IMR-90 (cell line): ENCODE data around the gene MEF2A. TPM values are rescaled to one million over a fixed set of nuclear protein-coding genes. Genes with fewer than 3 reads are reported as not detected.

ENCODE experiments used
- ATAC-seq: fragments of 200-7000 bp; cut with Tn5 transposase; 2 replicates; pipeline ENCODE4 v1.9.1; 2020; ENCODE audit warnings: low read depth, mild to moderate bottlenecking, moderate library complexity
- BruUV-seq: library from RNA; stranded (reverse); fragments of 400-500 nt; replicated peaks from 2 replicates; lab custom pipeline; 2021; lab: Mats Ljungman, UMichigan
- CTCF ChIA-PET: fragments of 300-600 bp; formaldehyde crosslinking; extraction: SDS; loops from one replicate; lab custom pipeline; 2021; ENCODE audit warnings: antibody characterized with exemption; lab: Yijun Ruan, JAX
- POLR2A ChIA-PET: fragments of 300-600 bp; sonication (Branson Sonifier 250); formaldehyde crosslinking; loops from one replicate; lab custom pipeline; 2022; ENCODE audit warnings: antibody characterized with exemption; ENCODE audit not compliant: unreplicated experiment; lab: Charles Lee
- DNase-seq: peaks from one replicate; pipeline ENCODE4 v3.0.0; 2013
- H2AFZ ChIP-seq: replicated peaks from 2 replicates; pipeline ENCODE3; 2013; ENCODE audit warnings: low read length, mild to moderate bottlenecking; ENCODE audit not compliant: poor library complexity
- H2AK5ac ChIP-seq: 2 replicates; pipeline ENCODE4 v1.6.1; 2013; ENCODE audit warnings: low read depth, low read length, inconsistent platforms
- H2AK9ac ChIP-seq: replicated peaks from 2 replicates; pipeline ENCODE3; 2013; ENCODE audit warnings: mild to moderate bottlenecking, low read depth, low read length, moderate library complexity; ENCODE audit not compliant: poor library complexity
- H2BK120ac ChIP-seq: 2 replicates; pipeline ENCODE4 v1.6.1; 2013; ENCODE audit warnings: low read depth, low read length, inconsistent platforms
- H2BK15ac ChIP-seq: 3 replicates; pipeline ENCODE4 v1.6.1; 2013; ENCODE audit warnings: low read depth, low read length, inconsistent platforms
- H2BK20ac ChIP-seq: 2 replicates; pipeline ENCODE4 v1.6.1; 2013; ENCODE audit warnings: low read depth, mild to moderate bottlenecking, inconsistent platforms, low read length, moderate library complexity
- H2BK5ac ChIP-seq: 2 replicates; pipeline ENCODE4 v1.6.1; 2013; ENCODE audit warnings: mild to moderate bottlenecking, low read depth, low read length, inconsistent platforms; ENCODE audit not compliant: poor library complexity, severe bottlenecking
- H3K14ac ChIP-seq: replicated peaks from 2 replicates; pipeline ENCODE4 v1.6.1; 2013; ENCODE audit warnings: low read depth, low read length, inconsistent platforms
- H3K18ac ChIP-seq: 2 replicates; pipeline ENCODE4 v1.6.1; 2013; ENCODE audit warnings: low read depth, low read length, control low read depth
- H3K23ac ChIP-seq: 2 replicates; pipeline ENCODE4 v1.6.1; 2013; ENCODE audit warnings: low read depth, low read length, inconsistent platforms
- H3K27ac ChIP-seq: 2 replicates; pipeline ENCODE4 v1.5.1; 2013; ENCODE audit warnings: mild to moderate bottlenecking, control low read depth, low read length; ENCODE audit not compliant: insufficient read depth
- H3K27me3 ChIP-seq: 2 replicates; pipeline ENCODE4 v1.6.1; 2013; ENCODE audit warnings: low read length; ENCODE audit not compliant: control insufficient read depth, insufficient read depth
- H3K36me3 ChIP-seq: 2 replicates; pipeline ENCODE4 v1.6.1; 2013; ENCODE audit warnings: low read length, mixed read lengths; ENCODE audit not compliant: control insufficient read depth, insufficient read depth
- H3K4ac ChIP-seq: 2 replicates; pipeline ENCODE4 v1.6.1; 2013; ENCODE audit warnings: low read depth, low read length, inconsistent platforms
- H3K4me1 ChIP-seq: 2 replicates; pipeline ENCODE4 v1.6.1; 2013; ENCODE audit warnings: low read length, mixed read lengths; ENCODE audit not compliant: control insufficient read depth, insufficient read depth
- H3K4me2 ChIP-seq: 2 replicates; pipeline ENCODE4 v1.6.1; 2013; ENCODE audit warnings: low read depth, mild to moderate bottlenecking, control low read depth, low read length, moderate library complexity
- H3K4me3 ChIP-seq: 2 replicates; pipeline ENCODE4 v1.5.1; 2013; ENCODE audit warnings: low read depth, mild to moderate bottlenecking, control low read depth, low read length, moderate library complexity; ENCODE audit not compliant: insufficient read depth
- H3K56ac ChIP-seq: 2 replicates; pipeline ENCODE4 v1.6.1; 2013; ENCODE audit warnings: low read length, inconsistent platforms; ENCODE audit not compliant: insufficient read depth; ENCODE audit errors: extremely low read depth
- H3K79me1 ChIP-seq, 2 experiments: 2 replicates each; pipeline ENCODE4 v1.6.1; 2013; ENCODE audit warnings: low read length in 2 of 2, inconsistent platforms in 1 of 2, low read depth in 1 of 2
- H3K9ac ChIP-seq: 2 replicates; pipeline ENCODE4 v1.6.1; 2013; ENCODE audit warnings: low read depth, low read length, control low read depth
- H3K9me1 ChIP-seq: 2 replicates; pipeline ENCODE4 v1.6.1; 2013; ENCODE audit warnings: low read length, inconsistent platforms; ENCODE audit not compliant: insufficient read depth
- H3K9me3 ChIP-seq: 2 replicates; pipeline ENCODE4 v1.6.1; 2013; ENCODE audit warnings: low read length; ENCODE audit not compliant: control insufficient read depth, insufficient read depth
- H4K20me1 ChIP-seq: 2 replicates; pipeline ENCODE4 v1.6.1; 2013; ENCODE audit warnings: low read length, inconsistent platforms; ENCODE audit not compliant: insufficient read depth
- H4K5ac ChIP-seq: 2 replicates; pipeline ENCODE4 v1.6.1; 2013; ENCODE audit warnings: mild to moderate bottlenecking, low read depth, low read length, control low read depth
- H4K8ac ChIP-seq, 2 experiments: 2 replicates each; pipeline ENCODE4 v1.6.1; 2013; ENCODE audit warnings: low read depth in 2 of 2, low read length in 2 of 2, control low read depth in 1 of 2, inconsistent platforms in 1 of 2
- H4K91ac ChIP-seq: 2 replicates; pipeline ENCODE4 v1.6.1; 2013; ENCODE audit warnings: low read depth, low read length, inconsistent platforms; ENCODE audit not compliant: insufficient read depth
- BHLHE40 ChIP-seq: fragments of 150-350 bp; IDR thresholded peaks from 2 replicates; pipeline ENCODE4 v1.6.1; 2016; ENCODE audit warnings: mild to moderate bottlenecking, low read depth, low read length
- CEBPB ChIP-seq: IDR thresholded peaks from 2 replicates; pipeline ENCODE4 v1.6.1; 2012; ENCODE audit warnings: low read depth, low read length, improper control_type of control experiment
- FOS ChIP-seq: fragments of 150-350 bp; IDR thresholded peaks from 2 replicates; pipeline ENCODE4 v1.6.1; 2016; ENCODE audit warnings: low read depth, low read length
- MAZ ChIP-seq: IDR thresholded peaks from 2 replicates; pipeline ENCODE4 v1.6.1; 2012; ENCODE audit warnings: low read depth, mild to moderate bottlenecking, low read length, improper control_type of control experiment, moderate library complexity, borderline replicate concordance
- MXI1 ChIP-seq: IDR thresholded peaks from 2 replicates; pipeline ENCODE4 v1.6.1; 2012; ENCODE audit warnings: low read depth, mild to moderate bottlenecking, low read length, moderate library complexity, borderline replicate concordance
- NFE2L2 ChIP-seq: fragments of 150-350 bp; IDR thresholded peaks from 2 replicates; pipeline ENCODE4 v1.6.1; 2016; ENCODE audit warnings: low read depth, mild to moderate bottlenecking, low read length
- POLR2A ChIP-seq: IDR thresholded peaks from 2 replicates; pipeline ENCODE4 v1.6.1; 2012; ENCODE audit warnings: mild to moderate bottlenecking, low read depth, low read length
- RAD21 ChIP-seq: IDR thresholded peaks from 2 replicates; pipeline ENCODE4 v1.6.1; 2012; ENCODE audit warnings: low read length, improper control_type of control experiment
- SMC3 ChIP-seq: fragments of 150-350 bp; IDR thresholded peaks from 2 replicates; pipeline ENCODE4 v1.6.1; 2016; ENCODE audit warnings: low read depth, mild to moderate bottlenecking, antibody characterized with exemption, low read length, moderate library complexity
- WGBS, 2 experiments: methylation state at CpG; one replicate each; pipeline versions ENCODE4 v1.1.5 to v1.1.7; 2013; ENCODE audit warnings: missing lambda C conversion rate in 2 of 2; ENCODE audit not compliant: insufficient read length in 1 of 2; ENCODE audit errors: extremely low coverage in 2 of 2; 5-methylcytosine and 5-hydroxymethylcytosine counted together
- dilution Hi-C: fragments of 300-500 bp; cut with HindIII; formaldehyde crosslinking; loops from one replicate; pipeline ENCODE4 v1.14.3; 2018; ENCODE audit warnings: low sequenced_read_pairs; ENCODE audit not compliant: unreplicated experiment
- in situ Hi-C: fragments of 300-500 bp; cut with MboI; formaldehyde crosslinking; loops from 3 replicates; pipeline ENCODE4 v1.14.3; 2019; ENCODE audit warnings: low sequenced_read_pairs, inconsistent platforms, mixed read lengths
- intact Hi-C: fragments of 100-400 bp; cut with micrococcal nuclease; formaldehyde crosslinking; loops from 2 replicates; pipeline ENCODE4 v1.10.0; 2022
- polyA plus RNA-seq, 3 experiments: library from polyadenylated mRNA; depleted of rRNA; stranded (reverse); fragments of >200 nt; gene quantifications; 2 replicates each; pipeline ENCODE4 v1.2.3, GENCODE V29; 2012; ENCODE audit warnings: low replicate concordance in 1 of 3
- total RNA-seq: library from RNA; depleted of rRNA; stranded (reverse); fragments of >200 nt; gene quantifications from 2 replicates; pipeline ENCODE4 v1.2.3, GENCODE V29; 2012
- TF ChIP-seq, protein P1 (sequence below): fragments of 150-350 bp; IDR thresholded peaks from 2 replicates; pipeline ENCODE4 v1.6.1; 2017; ENCODE audit warnings: mild to moderate bottlenecking, antibody characterized with exemption, low read length, low read depth
- TF ChIP-seq, protein P2 (sequence below): conservative IDR thresholded peaks from 2 replicates; pipeline ENCODE4 v1.5.1; 2012; ENCODE audit warnings: mild to moderate bottlenecking, low read depth, low read length, improper control_type of control experiment

The MEF2A gene
- total and polyA plus RNA-seq, 2 of the 4 experiments (the other 2 are of a cell fraction), result 16.1 to 16.7 TPM

DNA sequence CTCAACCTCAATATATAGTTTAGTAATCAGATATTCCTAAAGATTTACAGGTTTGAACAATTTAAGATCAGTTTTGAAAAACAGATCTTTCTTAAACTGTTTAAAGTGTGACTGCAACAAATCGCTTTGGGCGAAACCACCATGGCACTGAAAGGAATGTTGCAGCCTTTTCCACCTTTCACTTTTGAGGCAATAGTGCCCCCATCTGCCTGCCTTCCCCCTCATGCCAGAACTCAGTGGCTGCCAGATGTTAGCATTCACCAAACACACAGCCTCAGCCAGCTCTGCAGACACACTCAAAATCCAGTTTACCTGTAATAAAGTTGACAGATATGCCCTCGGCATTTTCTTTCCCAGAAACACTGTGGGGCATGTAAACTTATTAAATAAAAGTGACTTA, 164.1 kb downstream of the MEF2A start:
- no TSS peak for BruUV-seq
- ATAC-seq (0 out of 2 replicates have a peak, but pooled peaks have one; percentile 5), DNase-seq (peak; percentile 61)
- no peaks in the 10 kb centered on the region for H4K20me1 ChIP-seq
- dilution Hi-C loops, result no loop called here
- 48% methylated on average over 2 of the region's 3 CpGs; no CpG with 5 or more reads in 1 of the 2 experiments for WGBS, 2 experiments
- H3K4me1 ChIP-seq, result peaks cover 4% of the 10 kb centered on the region
- H2AFZ ChIP-seq, result no peak overlapping the region
- no peak overlapping the region for H3K56ac ChIP-seq
- H2BK5ac ChIP-seq, result no peak overlapping the region
- H2BK15ac ChIP-seq, result no peak overlapping the region
- H3K9me3 ChIP-seq, result no peaks in the 10 kb centered on the region; the same call in 1 of the 2 replicates
- H3K9me1 ChIP-seq, result no peaks in the 10 kb centered on the region
- no peak overlapping the region for H4K5ac ChIP-seq
- peaks cover 7% of the 10 kb centered on the region; the same call in 1 of the 2 replicates for H3K36me3 ChIP-seq
- H3K4me2 ChIP-seq, result no peak overlapping the region
- no peak overlapping the region for H3K4ac ChIP-seq
- no peak overlapping the region for H2BK120ac ChIP-seq
- no peak overlapping the region for H3K27ac ChIP-seq
- TF ChIP-seq SMC3, result peak; percentile 52
- TF ChIP-seq NFE2L2, result no peak
- no peak for TF ChIP-seq BHLHE40
- TF ChIP-seq FOS, result no peak
- TF ChIP-seq RAD21, result peak; percentile 85
- TF ChIP-seq, protein P1, sequence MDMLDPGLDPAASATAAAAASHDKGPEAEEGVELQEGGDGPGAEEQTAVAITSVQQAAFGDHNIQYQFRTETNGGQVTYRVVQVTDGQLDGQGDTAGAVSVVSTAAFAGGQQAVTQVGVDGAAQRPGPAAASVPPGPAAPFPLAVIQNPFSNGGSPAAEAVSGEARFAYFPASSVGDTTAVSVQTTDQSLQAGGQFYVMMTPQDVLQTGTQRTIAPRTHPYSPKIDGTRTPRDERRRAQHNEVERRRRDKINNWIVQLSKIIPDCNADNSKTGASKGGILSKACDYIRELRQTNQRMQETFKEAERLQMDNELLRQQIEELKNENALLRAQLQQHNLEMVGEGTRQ, result no peak
- TF ChIP-seq MXI1, result no peak
- TF ChIP-seq POLR2A, result no peak
- TF ChIP-seq, protein P2, sequence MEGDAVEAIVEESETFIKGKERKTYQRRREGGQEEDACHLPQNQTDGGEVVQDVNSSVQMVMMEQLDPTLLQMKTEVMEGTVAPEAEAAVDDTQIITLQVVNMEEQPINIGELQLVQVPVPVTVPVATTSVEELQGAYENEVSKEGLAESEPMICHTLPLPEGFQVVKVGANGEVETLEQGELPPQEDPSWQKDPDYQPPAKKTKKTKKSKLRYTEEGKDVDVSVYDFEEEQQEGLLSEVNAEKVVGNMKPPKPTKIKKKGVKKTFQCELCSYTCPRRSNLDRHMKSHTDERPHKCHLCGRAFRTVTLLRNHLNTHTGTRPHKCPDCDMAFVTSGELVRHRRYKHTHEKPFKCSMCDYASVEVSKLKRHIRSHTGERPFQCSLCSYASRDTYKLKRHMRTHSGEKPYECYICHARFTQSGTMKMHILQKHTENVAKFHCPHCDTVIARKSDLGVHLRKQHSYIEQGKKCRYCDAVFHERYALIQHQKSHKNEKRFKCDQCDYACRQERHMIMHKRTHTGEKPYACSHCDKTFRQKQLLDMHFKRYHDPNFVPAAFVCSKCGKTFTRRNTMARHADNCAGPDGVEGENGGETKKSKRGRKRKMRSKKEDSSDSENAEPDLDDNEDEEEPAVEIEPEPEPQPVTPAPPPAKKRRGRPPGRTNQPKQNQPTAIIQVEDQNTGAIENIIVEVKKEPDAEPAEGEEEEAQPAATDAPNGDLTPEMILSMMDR, result peak; percentile 76
- TF ChIP-seq CEBPB, result no peak
- no peak for TF ChIP-seq MAZ
- intact Hi-C loops, result loop anchor here (5.0 kb wide), 1 partner anchor 628 kb away; no protein-coding TSS in a partner anchor
- no peak overlapping the region for H2BK20ac ChIP-seq
- no peak overlapping the region for H3K18ac ChIP-seq
- H3K27me3 ChIP-seq, result no peaks in the 10 kb centered on the region
- ChIA-PET POLR2A (no interaction called here), CTCF (interaction anchor here (0.7 to 1.7 kb wide), 4 partner anchors 26 to 458 kb away, joined by 3 to 9 read pairs (median 5); no protein-coding TSS in a partner anchor)
- peaks cover 0 to 14% of the 10 kb centered on the region in 2 experiments; a peak in 3 of 4 replicates for H3K79me1 ChIP-seq
- H3K23ac ChIP-seq, result no peak overlapping the region
- no peak overlapping the region for H2AK9ac ChIP-seq
- in situ Hi-C loops, result loop anchor here (25.0 kb wide), 1 partner anchor 618 kb away; the partner anchor contains the start of gene SYNM
- H4K8ac ChIP-seq, result no peak overlapping the region
- H3K14ac ChIP-seq, result no peak overlapping the region
- no peak overlapping the region for H3K9ac ChIP-seq
- H2AK5ac ChIP-seq, result no peak overlapping the region
- H3K4me3 ChIP-seq, result no peak overlapping the region
- H4K91ac ChIP-seq, result no peak overlapping the region
